GM21447 (cell line): ENCODE data around the gene PDE4D.
"Not testable (repeated sequence)": the region's sequence is repeated elsewhere in the genome, so short reads cannot be mapped to it uniquely, and the experiment has no call there.

Experiments
- ATAC-seq: cut with Tn5 transposase; IDR thresholded peaks from one replicate; pipeline ENCODE4 v1.9.1; 2021; ENCODE audit not compliant: unreplicated experiment

Gene PDE4D

GRCh38 chr5:59620535-59621212, 272.9 kb downstream of the PDE4D start:
- ATAC-seq: no peak

GRCh38 chr5:59618644-59619043, 274.9 kb downstream of the PDE4D start:
- no peak for ATAC-seq

- ATAC-seq: no peak
Observed at GRCh38 chr5:59617186-59617771, 276.2 kb downstream of the PDE4D start.

- no peak for ATAC-seq
Observed at GRCh38 chr5:59616413-59616812, 277.1 kb downstream of the PDE4D start.

- no peak for ATAC-seq
Observed at GRCh38 chr5:59615272-59615671, 278.3 kb downstream of the PDE4D start.

GRCh38 chr5:59609501-59610265, 283.8 kb downstream of the PDE4D start:
- ATAC-seq: no peak

- no peak for ATAC-seq
Observed at GRCh38 chr5:59608745-59609144, 284.8 kb downstream of the PDE4D start.

- ATAC-seq: no peak
Observed at GRCh38 chr5:59607138-59607765, 286.3 kb downstream of the PDE4D start.

GRCh38 chr5:59605915-59606314, 287.6 kb downstream of the PDE4D start:
- ATAC-seq: no peak

- ATAC-seq: no peak
Observed at GRCh38 chr5:59604111-59604510, 289.4 kb downstream of the PDE4D start.

- ATAC-seq: no peak
Observed at GRCh38 chr5:59600998-59601397, 292.5 kb downstream of the PDE4D start.

- ATAC-seq: no peak
Observed at GRCh38 chr5:59600153-59600552, 293.4 kb downstream of the PDE4D start.

- ATAC-seq: no peak
Observed at GRCh38 chr5:59599729-59600128, 293.8 kb downstream of the PDE4D start.

- peak; percentile 71 for ATAC-seq
Observed at GRCh38 chr5:59598547-59598874, 295.0 kb downstream of the PDE4D start.

GRCh38 chr5:59597690-59598546, 295.6 kb downstream of the PDE4D start:
- no peak for ATAC-seq

GRCh38 chr5:59596586-59597350, 296.8 kb downstream of the PDE4D start:
- no peak for ATAC-seq

GRCh38 chr5:59594118-59594517, 299.4 kb downstream of the PDE4D start:
- not testable (repeated sequence) for ATAC-seq

GRCh38 chr5:59593439-59594007, 300.0 kb downstream of the PDE4D start:
- ATAC-seq: no peak

- ATAC-seq: no peak
Observed at GRCh38 chr5:59592101-59592500, 301.4 kb downstream of the PDE4D start.

- ATAC-seq: no peak
Observed at GRCh38 chr5:59591162-59591561, 302.4 kb downstream of the PDE4D start.
